CD4-positive, alpha-beta T cell (primary cell): ENCODE results near the gene SLX9. TPM values are rescaled to one million over a fixed set of nuclear protein-coding genes. Genes with fewer than 3 reads are reported as not detected.

Experiments
- ATAC-seq: fragments of 200-7000 bp; cut with Tn5 transposase; one replicate; pipeline ENCODE4 v1.10.0; 2022; ENCODE audit warnings: mild to moderate bottlenecking; ENCODE audit not compliant: poor library complexity
- CTCF ChIA-PET: fragments of 350-600 bp; sonication (Branson Sonifier 250); formaldehyde crosslinking; loops from one replicate; lab custom pipeline; 2021; ENCODE audit warnings: antibody characterized with exemption, inconsistent platforms; lab: Charles Lee
- POLR2A ChIA-PET: fragments of 350-600 bp; sonication (Branson Sonifier 250); formaldehyde crosslinking; loops from one replicate; lab custom pipeline; 2021; ENCODE audit warnings: antibody characterized with exemption, inconsistent platforms; lab: Charles Lee
- DNase-seq, 14 experiments: peaks; one replicate each; pipeline ENCODE4 v3.0.0-alpha.2; 2013 to 2020; ENCODE audit warnings: mixed read lengths in 2 of 14
- H3K27ac ChIP-seq, 2 donors: one replicate each; pipeline versions ENCODE4 v1.5.1 to v1.7.0; 2013; ENCODE audit warnings: low read length in 2 of 2, low read depth in 1 of 2, mild to moderate bottlenecking in 1 of 2
- H3K27me3 ChIP-seq, 2 experiments: 1 replicate in 1 of 2; 2 replicates in 1 of 2; pipeline versions ENCODE4 v1.6.1 to v1.7.0; 2013; ENCODE audit warnings: low read length in 2 of 2, control low read depth in 1 of 2, mild to moderate bottlenecking in 1 of 2, moderate library complexity in 1 of 2; ENCODE audit not compliant: insufficient read depth in 2 of 2, control insufficient read depth in 1 of 2
- H3K36me3 ChIP-seq: one replicate; pipeline ENCODE4 v1.6.1; 2013; ENCODE audit warnings: low read length, control low read depth; ENCODE audit not compliant: insufficient read depth
- H3K4me1 ChIP-seq: one replicate; pipeline ENCODE4 v1.6.1; 2013; ENCODE audit warnings: low read length, control low read depth; ENCODE audit not compliant: insufficient read depth
- H3K4me3 ChIP-seq: one replicate; pipeline ENCODE4 v1.5.1; 2013; ENCODE audit warnings: mild to moderate bottlenecking, low read length, moderate library complexity
- H3K9me3 ChIP-seq, 2 experiments: 1 replicate in 1 of 2; 2 replicates in 1 of 2; pipeline versions ENCODE4 v1.6.1 to v1.7.0; 2013; ENCODE audit warnings: low read length in 2 of 2, mild to moderate bottlenecking in 2 of 2, control low read depth in 1 of 2, moderate library complexity in 1 of 2; ENCODE audit not compliant: control insufficient read depth in 1 of 2, insufficient read depth in 1 of 2
- H3K27ac Mint-ChIP-seq: one replicate; pipeline ENCODE4 v1.8.0; 2020; ENCODE audit warnings: mixed read lengths
- H3K27me3 Mint-ChIP-seq: one replicate; pipeline ENCODE4 v1.8.0; 2021; ENCODE audit warnings: mixed read lengths
- H3K36me3 Mint-ChIP-seq: one replicate; pipeline ENCODE4 v1.8.0; 2021; ENCODE audit warnings: low read depth, mixed read lengths
- H3K4me1 Mint-ChIP-seq: one replicate; pipeline ENCODE4 v1.8.0; 2021; ENCODE audit warnings: low read depth, mixed read lengths
- H3K4me3 Mint-ChIP-seq: one replicate; pipeline ENCODE4 v1.8.0; 2020; ENCODE audit warnings: mild to moderate bottlenecking, mixed read lengths
- H3K9me3 Mint-ChIP-seq: one replicate; pipeline ENCODE4 v1.8.0; 2020; ENCODE audit warnings: mixed read lengths
- CTCF ChIP-seq: fragments of 200-600 bp; IDR thresholded peaks from one replicate; pipeline ENCODE4 v1.8.0; 2022; ENCODE audit warnings: antibody characterized with exemption, mild to moderate bottlenecking
- intact Hi-C, 2 experiments: fragments of 100-400 bp; cut with DNase I in 1 of 2; cut with micrococcal nuclease in 1 of 2; formaldehyde crosslinking; loops; one replicate each; pipeline versions ENCODE4 v1.15.1 to v1.9.0; 2023 to 2025; cut with DNase I, micrococcal nuclease
- total RNA-seq, 174 experiments: library from RNA in 2 of 174; stranded (reverse) in 2 of 174; gene quantifications; one replicate each; pipeline ENCODE4 v1.2.3 and lab custom pipeline; 2021 to 2026

The SLX9 gene
- total RNA-seq, 2 experiments from 2014 or later: 7.7 to 9.1 TPM

DNA sequence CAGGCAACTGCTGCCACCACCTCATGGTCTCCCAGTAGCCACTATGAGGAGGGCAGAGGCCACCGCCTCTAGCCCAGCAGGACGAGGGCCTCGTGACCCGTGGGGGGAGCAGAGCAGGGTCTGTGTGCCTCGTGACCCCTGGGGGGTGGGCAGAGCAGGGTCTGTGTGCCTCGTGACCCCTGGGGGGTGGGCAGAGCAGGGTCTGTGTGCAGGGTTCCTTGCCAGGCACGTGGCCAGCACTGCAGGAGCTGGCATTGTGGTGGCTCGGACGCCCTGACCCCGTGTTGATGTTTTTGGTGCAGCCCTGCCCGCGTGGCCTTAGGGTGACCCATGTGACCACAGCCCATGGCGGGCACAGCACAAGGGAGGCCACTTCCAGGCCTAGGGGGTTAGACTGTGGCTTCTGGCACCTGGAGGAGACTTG lies 52.8 kb downstream of the SLX9 start:
- ATAC-seq: no peak
- H3K27me3 Mint-ChIP-seq: no peaks in the 10 kb centered on the region

GRCh38 chr21:44993321-44994046 lies 53.7 kb downstream of the SLX9 start:
- H3K4me1 ChIP-seq: no peaks in the 10 kb centered on the region
- no peaks in the 10 kb centered on the region for H3K9me3 ChIP-seq
- ChIA-PET POLR2A (no interaction called here), CTCF (no interaction called here)
- no peak for ATAC-seq
- H3K4me3 Mint-ChIP-seq: no peak overlapping the region
- H3K9me3 Mint-ChIP-seq: no peaks in the 10 kb centered on the region
- H3K27me3 Mint-ChIP-seq: no peaks in the 10 kb centered on the region
- intact Hi-C loops: no loop called here
- H3K27me3 ChIP-seq: no peaks in the 10 kb centered on the region
- H3K4me3 ChIP-seq: no peak overlapping the region
- H3K36me3 ChIP-seq: no peaks in the 10 kb centered on the region
- no peaks in the 10 kb centered on the region for H3K36me3 Mint-ChIP-seq
- DNase-seq: no peak
- no peaks in the 10 kb centered on the region for H3K4me1 Mint-ChIP-seq
- no peak overlapping the region for H3K27ac Mint-ChIP-seq
- no peak overlapping the region for H3K27ac ChIP-seq
- TF ChIP-seq CTCF: no peak

More for the DNA sequence above, 52.8 kb downstream of the SLX9 start:
- Histone ChIP-seq H3K27me3 (no peaks in the 10 kb centered on the region), H3K9me3 (no peaks in the 10 kb centered on the region), H3K4me1 (no peaks in the 10 kb centered on the region), H3K36me3 (no peaks in the 10 kb centered on the region), H3K27ac (no peak overlapping the region), H3K4me3 (no peak overlapping the region)
- no peaks in the 10 kb centered on the region for H3K4me1 Mint-ChIP-seq
- CTCF ChIA-PET: no interaction called here
- no peaks in the 10 kb centered on the region for H3K9me3 Mint-ChIP-seq
- TF ChIP-seq CTCF: no peak
- no peak overlapping the region for H3K4me3 Mint-ChIP-seq
- intact Hi-C loops: no loop called here
- no peak overlapping the region for H3K27ac Mint-ChIP-seq
- H3K36me3 Mint-ChIP-seq: no peaks in the 10 kb centered on the region
- POLR2A ChIA-PET: no interaction called here
- no peak for DNase-seq

DNA sequence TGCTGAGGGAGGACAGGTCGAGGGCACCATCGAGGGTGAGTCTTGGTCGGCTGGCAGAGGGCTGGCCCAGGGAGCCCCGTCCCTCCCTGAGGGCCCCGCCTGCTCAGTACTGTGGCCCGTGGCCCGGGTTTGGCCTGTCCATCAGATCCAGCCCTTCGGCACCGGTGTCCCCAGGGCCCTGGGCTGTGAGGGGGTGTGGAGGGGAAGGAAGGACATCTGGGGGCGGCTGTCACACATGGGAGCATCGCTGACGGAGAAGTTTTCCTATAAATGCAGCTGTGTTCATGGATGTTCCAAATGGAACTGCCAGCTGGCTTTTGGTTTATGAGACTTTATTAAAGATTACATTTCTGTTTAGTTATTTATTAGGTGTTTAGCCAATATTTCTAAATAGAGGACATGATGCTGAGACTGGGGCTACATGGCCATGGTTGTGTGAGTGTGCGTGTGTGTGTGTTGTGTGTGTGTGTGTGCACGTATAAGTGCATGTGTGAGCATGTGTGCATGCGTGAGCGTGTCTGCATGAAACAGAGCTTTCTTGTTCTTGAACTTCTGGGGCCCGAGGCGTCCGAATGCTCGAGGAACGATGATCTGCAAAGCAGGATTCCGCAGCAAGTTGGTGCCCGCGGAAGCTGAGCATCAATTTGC lies 54.3 kb downstream of the SLX9 start:
- no peak overlapping the region for H3K27ac Mint-ChIP-seq
- TF ChIP-seq CTCF: no peak
- no peaks in the 10 kb centered on the region for H3K27me3 ChIP-seq
- CTCF ChIA-PET: no interaction called here
- H3K4me3 ChIP-seq: no peak overlapping the region
- DNase-seq (no peak), ATAC-seq (no peak)
- H3K4me1 ChIP-seq: no peaks in the 10 kb centered on the region
- H3K9me3 Mint-ChIP-seq: no peaks in the 10 kb centered on the region
- no peaks in the 10 kb centered on the region for H3K4me1 Mint-ChIP-seq
- no peak overlapping the region for H3K27ac ChIP-seq
- no peaks in the 10 kb centered on the region for H3K27me3 Mint-ChIP-seq
- POLR2A ChIA-PET: no interaction called here
- no peaks in the 10 kb centered on the region for H3K36me3 Mint-ChIP-seq
- intact Hi-C loops: no loop called here
- no peaks in the 10 kb centered on the region for H3K9me3 ChIP-seq
- H3K4me3 Mint-ChIP-seq: no peak overlapping the region
- H3K36me3 ChIP-seq: no peaks in the 10 kb centered on the region
